ENCODE measurements around the gene CES4A.

CES4A gene

DNA sequence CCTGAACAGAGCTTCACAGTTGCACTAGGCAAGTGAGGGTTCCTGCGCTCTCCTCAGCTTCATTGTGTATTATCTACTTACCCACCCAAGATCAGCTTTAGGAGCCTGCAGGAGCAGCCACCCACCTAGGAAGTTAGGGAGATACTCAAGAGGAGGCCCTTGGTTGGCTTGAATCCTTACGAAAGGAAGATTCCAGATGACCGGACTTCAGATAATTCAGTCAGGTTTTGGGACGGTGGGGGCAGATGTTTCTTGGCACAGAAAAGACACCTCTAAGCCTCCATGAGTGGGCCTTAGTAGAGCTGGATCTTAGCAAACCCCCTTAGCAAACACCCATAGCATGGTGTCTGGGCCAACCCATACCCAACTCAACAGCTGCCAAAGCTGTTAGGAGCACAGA lies 38.2 kb downstream of the CES4A start:
- DNase-seq (ENCODE audit: extremely low read depth, low read depth), result no peak
- TF ChIP-seq, protein P1, sequence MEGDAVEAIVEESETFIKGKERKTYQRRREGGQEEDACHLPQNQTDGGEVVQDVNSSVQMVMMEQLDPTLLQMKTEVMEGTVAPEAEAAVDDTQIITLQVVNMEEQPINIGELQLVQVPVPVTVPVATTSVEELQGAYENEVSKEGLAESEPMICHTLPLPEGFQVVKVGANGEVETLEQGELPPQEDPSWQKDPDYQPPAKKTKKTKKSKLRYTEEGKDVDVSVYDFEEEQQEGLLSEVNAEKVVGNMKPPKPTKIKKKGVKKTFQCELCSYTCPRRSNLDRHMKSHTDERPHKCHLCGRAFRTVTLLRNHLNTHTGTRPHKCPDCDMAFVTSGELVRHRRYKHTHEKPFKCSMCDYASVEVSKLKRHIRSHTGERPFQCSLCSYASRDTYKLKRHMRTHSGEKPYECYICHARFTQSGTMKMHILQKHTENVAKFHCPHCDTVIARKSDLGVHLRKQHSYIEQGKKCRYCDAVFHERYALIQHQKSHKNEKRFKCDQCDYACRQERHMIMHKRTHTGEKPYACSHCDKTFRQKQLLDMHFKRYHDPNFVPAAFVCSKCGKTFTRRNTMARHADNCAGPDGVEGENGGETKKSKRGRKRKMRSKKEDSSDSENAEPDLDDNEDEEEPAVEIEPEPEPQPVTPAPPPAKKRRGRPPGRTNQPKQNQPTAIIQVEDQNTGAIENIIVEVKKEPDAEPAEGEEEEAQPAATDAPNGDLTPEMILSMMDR (IDR thresholded peaks at IDR 0.05; ENCODE audit: low read depth, low read length), result no peak

DNA sequence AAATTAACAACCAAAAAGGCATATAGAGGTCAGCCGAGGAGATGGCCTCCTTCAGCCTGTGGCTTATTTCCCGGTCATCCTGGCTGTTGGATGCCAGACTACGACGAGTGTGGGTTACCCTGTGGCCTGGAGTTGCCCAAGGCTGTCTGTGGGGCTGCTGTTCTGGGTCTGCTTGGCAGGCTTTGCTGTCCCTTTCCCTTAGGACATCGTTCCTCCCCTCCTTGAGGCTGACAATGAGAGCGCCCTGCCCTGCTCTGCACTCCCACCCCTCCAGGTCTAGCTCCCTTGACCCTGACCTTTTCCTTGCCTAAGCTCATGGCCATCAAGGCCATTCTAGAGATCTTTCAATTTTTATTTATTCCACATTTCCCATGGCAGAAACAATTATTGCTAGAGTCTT lies 38.7 kb downstream of the CES4A start:
- DNase-seq (ENCODE audit: extremely low read depth, low read depth), result no peak
- TF ChIP-seq, protein P1 (IDR thresholded peaks at IDR 0.05; ENCODE audit: low read depth, low read length), result no peak

DNA sequence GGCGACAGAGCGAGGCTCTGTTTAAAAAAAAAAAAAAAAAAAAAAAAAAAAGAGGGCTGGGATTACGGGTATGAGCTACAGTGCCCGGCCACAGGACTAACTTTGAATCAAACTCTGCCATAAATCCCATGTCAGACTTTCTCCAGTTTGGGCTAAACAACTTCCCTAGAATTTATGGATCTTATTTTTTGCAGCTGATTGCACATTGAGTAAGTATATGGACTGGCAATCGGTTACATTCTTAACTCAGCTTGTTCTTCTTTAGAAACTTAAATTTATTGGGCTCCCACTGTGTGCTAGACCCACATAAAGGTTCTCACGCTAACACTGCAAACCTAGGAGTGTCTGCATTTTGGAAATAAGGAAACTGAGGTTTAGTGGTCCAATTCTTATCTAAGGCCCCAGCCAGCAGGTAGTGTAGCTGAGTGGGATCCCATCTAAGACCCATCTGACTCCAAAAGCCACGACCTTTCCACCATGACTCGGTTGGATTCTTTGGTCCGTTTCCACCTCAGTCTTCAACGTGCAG lies 39.8 kb downstream of the CES4A start:
- TF ChIP-seq, protein P1 (IDR thresholded peaks at IDR 0.05; ENCODE audit: low read depth, low read length), result no peak
- DNase-seq (ENCODE audit: extremely low read depth, low read depth), result no peak

DNA sequence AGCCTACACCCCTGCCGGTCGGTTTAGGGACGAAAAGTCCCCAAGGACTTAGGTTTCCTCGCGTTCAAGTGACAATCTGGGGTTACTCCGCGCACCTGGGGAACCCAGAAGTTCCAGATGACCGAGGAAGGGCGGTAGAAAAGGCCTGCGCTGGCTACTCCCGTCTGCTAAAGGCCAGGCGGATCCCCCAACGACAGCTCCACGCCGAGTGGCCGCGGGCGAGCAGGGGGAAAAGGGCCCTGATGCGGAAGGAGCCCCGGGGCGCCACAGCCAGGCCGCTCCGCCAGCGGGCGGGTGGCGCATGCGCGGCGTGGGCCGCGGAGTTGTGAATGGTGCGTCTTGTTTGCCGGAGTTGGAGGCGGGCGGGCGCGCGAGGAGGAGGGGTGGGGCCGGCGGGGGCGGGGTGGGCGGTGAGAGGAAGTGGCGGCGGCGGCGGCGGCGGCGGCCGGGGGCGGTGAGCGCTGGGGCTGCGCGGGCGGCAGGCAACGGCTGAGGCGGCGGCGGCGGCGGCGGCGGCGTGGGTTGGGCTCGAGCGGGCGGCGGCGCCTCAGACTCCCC lies 40.4 kb downstream of the CES4A start, which contains the start of gene CBFB:
CBFB (plus strand) TSS at position 454 of the 558 bp plus-strand sequence. CDS start 259 bp downstream, outside the sequence.
- TF ChIP-seq, protein P1 (IDR thresholded peaks at IDR 0.05; ENCODE audit: low read depth, low read length), result no peak
- DNase-seq (ENCODE audit: extremely low read depth, low read depth), result peak; percentile 85

DNA sequence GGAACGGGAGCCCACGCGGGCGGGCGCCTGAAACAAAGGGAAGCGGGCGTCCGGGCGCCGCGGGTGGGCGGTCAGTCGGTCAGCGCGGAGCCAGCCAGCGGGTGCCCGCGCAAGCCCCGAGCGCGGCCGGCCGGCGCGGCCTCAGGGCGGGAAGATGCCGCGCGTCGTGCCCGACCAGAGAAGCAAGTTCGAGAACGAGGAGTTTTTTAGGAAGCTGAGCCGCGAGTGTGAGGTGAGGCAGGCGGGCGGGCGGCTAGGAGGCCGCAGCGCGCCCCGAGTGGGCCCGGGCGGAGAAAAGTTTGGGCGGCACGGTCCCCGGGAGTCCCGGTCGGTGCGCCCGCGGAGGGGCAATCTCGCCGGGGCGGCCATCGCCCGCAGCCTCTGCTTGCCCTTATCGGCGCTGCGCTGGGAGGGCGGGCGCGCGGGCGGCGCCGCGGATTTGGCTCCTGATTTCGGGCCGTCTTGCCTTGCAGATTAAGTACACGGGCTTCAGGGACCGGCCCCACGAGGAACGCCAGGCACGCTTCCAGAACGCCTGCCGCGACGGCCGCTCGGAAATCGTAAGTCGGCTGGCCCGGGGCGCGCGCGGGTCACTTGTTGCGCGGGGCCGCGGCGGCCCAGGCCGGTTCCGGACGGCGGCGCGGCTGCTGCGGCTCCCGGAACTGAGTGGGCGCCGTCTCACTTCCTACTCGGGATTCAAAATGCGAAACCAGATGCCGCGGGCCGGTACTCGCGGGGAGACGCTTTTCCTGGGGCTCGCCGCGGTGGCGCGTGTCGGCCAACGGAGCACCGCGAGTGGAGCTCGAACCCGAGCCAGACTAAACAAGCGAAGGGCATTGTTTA lies 41.1 kb downstream of the CES4A start:
- TF ChIP-seq, protein P1 (IDR thresholded peaks at IDR 0.05; ENCODE audit: low read depth, low read length), result no peak
- DNase-seq (ENCODE audit: extremely low read depth, low read depth), result no peak

DNA sequence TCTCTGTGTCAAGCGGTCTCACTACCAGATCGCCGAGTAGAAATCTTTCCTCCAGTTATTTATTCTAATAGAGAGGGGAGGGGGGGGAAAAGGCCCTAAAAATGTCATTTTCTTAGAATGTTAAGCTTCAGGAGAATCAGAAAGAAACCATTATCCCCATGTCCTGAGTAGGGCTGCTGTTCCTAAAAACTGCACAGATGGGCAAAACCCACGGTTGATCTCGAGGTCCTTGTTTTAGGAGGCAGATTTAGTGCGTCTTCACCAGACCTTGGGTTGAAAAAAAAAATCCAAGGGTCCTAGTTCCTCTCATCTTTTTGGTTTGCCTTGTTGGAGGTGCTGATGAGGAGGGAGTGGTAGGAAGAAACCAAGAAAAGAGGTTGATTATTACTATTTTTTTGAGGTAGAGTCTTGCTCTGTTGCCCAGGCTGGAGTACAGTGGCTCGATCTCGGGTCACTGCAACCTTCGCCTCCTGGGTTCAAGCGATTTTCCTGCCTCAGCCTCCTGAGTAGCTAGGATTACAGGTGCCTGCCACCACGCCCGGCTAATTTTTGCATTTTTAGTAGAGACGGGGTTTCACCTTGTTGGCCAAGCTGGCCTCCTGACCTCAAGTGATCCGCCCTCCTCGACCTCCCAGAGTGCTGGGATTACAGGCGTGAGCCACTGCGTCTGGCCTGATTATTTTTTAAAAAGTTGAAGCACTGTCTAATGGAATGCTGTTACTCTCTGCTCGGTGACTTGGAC lies 42.0 kb downstream of the CES4A start:
- no peak for DNase-seq (ENCODE audit: extremely low read depth, low read depth)
- TF ChIP-seq, protein P1 (IDR thresholded peaks at IDR 0.05; ENCODE audit: low read depth, low read length), result no peak

Measured in AG09319 (cell line).